Activated naive CD4-positive, alpha-beta T cell treated with anti-CD3 and anti-CD28 coated beads for 36 hours (primary cell): Measurements from ENCODE around the gene CADM4. TPM values are rescaled to one million over a fixed set of nuclear protein-coding genes. Genes with fewer than 3 reads are reported as not detected.
A peak's percentile ranks its signal among the peaks of the same experiment; 100 is the strongest.
"Not testable (repeated sequence)": the region's sequence is repeated elsewhere in the genome, so short reads cannot be mapped to it uniquely, and the experiment has no call there.

Experiments
- CTCF ChIA-PET: fragments of 350-600 bp; sonication (Branson Sonifier 250); formaldehyde crosslinking; loops from one replicate; lab custom pipeline; 2021; ENCODE audit warnings: antibody characterized with exemption; lab: Charles Lee
- DNase-seq: peaks from one replicate; pipeline ENCODE4 v3.0.0-alpha.2; 2020
- H3K27ac Mint-ChIP-seq: one replicate; pipeline ENCODE4 v1.8.0; 2021; ENCODE audit warnings: mild to moderate bottlenecking, mixed read lengths
- H3K27me3 Mint-ChIP-seq: one replicate; pipeline ENCODE4 v1.8.0; 2021; ENCODE audit warnings: low read depth, mixed read lengths
- H3K36me3 Mint-ChIP-seq: one replicate; pipeline ENCODE4 v1.8.0; 2021; ENCODE audit warnings: low read depth, mixed read lengths
- H3K4me1 Mint-ChIP-seq: one replicate; pipeline ENCODE4 v1.8.0; 2021; ENCODE audit warnings: low read depth, mixed read lengths
- H3K4me3 Mint-ChIP-seq: one replicate; pipeline ENCODE4 v1.8.0; 2021; ENCODE audit warnings: mild to moderate bottlenecking, moderate library complexity, mixed read lengths
- H3K9me3 Mint-ChIP-seq: one replicate; pipeline ENCODE4 v1.8.0; 2021; ENCODE audit warnings: mixed read lengths
- intact Hi-C: fragments of 100-400 bp; cut with micrococcal nuclease; formaldehyde crosslinking; loops from one replicate; pipeline ENCODE4 v1.15.1; 2023
- total RNA-seq, 2 experiments: library from RNA; stranded (reverse); gene quantifications; one replicate each; pipeline ENCODE4 v1.2.3, GENCODE V29; 2021

The CADM4 gene, protein sequence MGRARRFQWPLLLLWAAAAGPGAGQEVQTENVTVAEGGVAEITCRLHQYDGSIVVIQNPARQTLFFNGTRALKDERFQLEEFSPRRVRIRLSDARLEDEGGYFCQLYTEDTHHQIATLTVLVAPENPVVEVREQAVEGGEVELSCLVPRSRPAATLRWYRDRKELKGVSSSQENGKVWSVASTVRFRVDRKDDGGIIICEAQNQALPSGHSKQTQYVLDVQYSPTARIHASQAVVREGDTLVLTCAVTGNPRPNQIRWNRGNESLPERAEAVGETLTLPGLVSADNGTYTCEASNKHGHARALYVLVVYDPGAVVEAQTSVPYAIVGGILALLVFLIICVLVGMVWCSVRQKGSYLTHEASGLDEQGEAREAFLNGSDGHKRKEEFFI
- under 1 TPM; 0.64 to 0.67 TPM for total RNA-seq

GRCh38 chr19:43639519-43640423, at the start of gene CADM4:
TSS of gene CADM4 (minus strand) at chr19:43639850. CDS start at chr19:43639790, 60 bp downstream.
- DNase-seq, result peak; percentile 49
- Mint-ChIP-seq H3K27me3 (peaks cover 20% of the 10 kb centered on the region), H3K36me3 (no peaks in the 10 kb centered on the region), H3K4me3 (peak within 1 kb of the TSS; percentile 72), H3K4me1 (peaks cover 13% of the 10 kb centered on the region), H3K9me3 (no peaks in the 10 kb centered on the region), H3K27ac (no peak within 1 kb of the TSS)
- intact Hi-C loops, result loop anchor here (2.0 kb wide), 1 partner anchor 29 kb away; no protein-coding TSS in a partner anchor
- CTCF ChIA-PET, result no interaction called here

DNA sequence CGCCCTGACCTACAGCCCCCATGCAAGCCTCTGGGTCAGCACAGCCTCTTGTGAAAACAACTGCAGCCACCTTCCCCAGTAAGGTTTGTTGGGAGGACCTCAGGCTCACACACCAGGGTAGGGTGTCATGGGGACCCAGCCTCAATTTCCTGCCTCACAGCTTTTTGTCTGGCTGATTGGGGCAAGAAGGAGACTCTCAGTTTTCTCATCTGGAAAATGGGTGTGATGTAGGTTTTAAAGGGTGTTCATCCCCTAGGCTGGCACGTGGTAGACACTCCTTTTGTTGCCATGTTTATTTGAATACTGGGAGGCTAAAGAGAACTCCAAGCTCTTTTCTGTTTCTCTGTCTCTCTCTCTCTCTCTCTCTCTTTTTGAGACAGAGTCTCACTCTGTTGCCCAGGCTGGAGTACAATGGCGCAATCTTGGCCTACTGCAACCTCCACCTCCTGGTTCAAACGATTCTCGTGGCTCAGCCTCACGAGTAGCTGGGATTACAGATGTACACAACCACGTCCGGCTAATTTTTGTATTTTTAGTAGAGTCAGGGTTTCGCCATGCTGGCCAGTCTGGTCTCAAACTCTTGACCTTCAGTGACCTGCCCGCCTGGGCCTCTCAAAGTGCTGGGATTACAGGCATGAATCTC, 48.5 kb upstream of the CADM4 start:
- Mint-ChIP-seq H3K9me3 (peaks cover 12% of the 10 kb centered on the region), H3K36me3 (no peaks in the 10 kb centered on the region), H3K27me3 (no peaks in the 10 kb centered on the region), H3K4me3 (no peak overlapping the region), H3K27ac (no peak overlapping the region), H3K4me1 (no peaks in the 10 kb centered on the region)
- CTCF ChIA-PET, result interaction anchor here (0.6 kb wide), 1 partner anchor 113 kb away, joined by 3 read pairs; the partner anchor contains the start of gene XRCC1
- intact Hi-C loops, result no loop called here
- DNase-seq, result no peak

DNA sequence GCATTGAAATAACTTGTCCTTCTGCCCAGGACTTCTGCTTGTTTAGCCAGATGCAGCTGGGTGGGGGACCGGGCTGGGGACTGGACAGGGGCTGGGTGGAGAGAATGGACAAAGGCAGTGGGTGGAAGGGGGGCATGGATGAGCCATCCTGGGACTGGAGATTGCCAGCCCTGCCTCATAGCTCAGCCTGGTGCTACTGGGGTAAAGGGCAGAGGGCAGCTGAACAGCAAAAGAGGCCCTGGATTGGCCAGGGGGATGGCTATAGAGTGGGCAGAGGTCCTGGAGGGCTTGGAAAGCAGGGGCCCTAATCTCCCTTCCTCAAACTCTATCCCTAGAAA, 48.0 kb upstream of the CADM4 start:
- H3K4me1 Mint-ChIP-seq, result no peaks in the 10 kb centered on the region
- peaks cover 12% of the 10 kb centered on the region for H3K9me3 Mint-ChIP-seq
- H3K27ac Mint-ChIP-seq, result no peak overlapping the region
- no peaks in the 10 kb centered on the region for H3K27me3 Mint-ChIP-seq
- CTCF ChIA-PET, result no interaction called here
- H3K4me3 Mint-ChIP-seq, result no peak overlapping the region
- intact Hi-C loops, result no loop called here
- DNase-seq, result no peak
- no peaks in the 10 kb centered on the region for H3K36me3 Mint-ChIP-seq

DNA sequence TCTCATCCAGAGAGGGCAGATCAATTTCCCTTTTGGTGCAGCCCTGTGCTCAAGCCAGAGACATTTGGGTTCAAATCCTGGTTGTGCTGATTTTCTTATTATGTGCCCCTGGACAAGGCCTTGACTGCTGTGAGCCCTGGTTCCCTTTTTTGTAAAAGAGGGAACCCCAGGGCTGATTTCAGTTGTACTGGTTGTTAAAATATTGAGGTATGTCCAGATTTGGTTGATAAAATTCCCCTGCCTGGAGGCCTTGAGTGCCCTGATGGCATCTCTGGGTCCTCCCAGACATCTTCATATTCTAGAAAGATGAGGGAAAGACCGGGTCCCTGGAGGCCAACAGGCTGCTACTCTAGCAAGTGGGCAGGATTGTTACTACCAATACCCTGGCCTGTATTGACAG, 44.7 kb upstream of the CADM4 start:
- CTCF ChIA-PET, result interaction anchor here (0.6 kb wide), 1 partner anchor 1268 kb away, joined by 5 read pairs; no protein-coding TSS in a partner anchor
- no peak for DNase-seq
- H3K36me3 Mint-ChIP-seq, result no peaks in the 10 kb centered on the region
- H3K27ac Mint-ChIP-seq, result no peak overlapping the region
- H3K4me3 Mint-ChIP-seq, result no peak overlapping the region
- H3K27me3 Mint-ChIP-seq, result no peaks in the 10 kb centered on the region
- H3K4me1 Mint-ChIP-seq, result no peaks in the 10 kb centered on the region
- intact Hi-C loops, result no loop called here
- H3K9me3 Mint-ChIP-seq, result no peaks in the 10 kb centered on the region

- H3K27ac Mint-ChIP-seq, result no peak overlapping the region
- H3K4me1 Mint-ChIP-seq, result no peaks in the 10 kb centered on the region
- no peaks in the 10 kb centered on the region for H3K36me3 Mint-ChIP-seq
- intact Hi-C loops, result no loop called here
- no peak for DNase-seq
- H3K9me3 Mint-ChIP-seq, result no peaks in the 10 kb centered on the region
- no peak overlapping the region for H3K4me3 Mint-ChIP-seq
- CTCF ChIA-PET, result no interaction called here
- H3K27me3 Mint-ChIP-seq, result no peaks in the 10 kb centered on the region
These were observed 44.3 kb upstream of the CADM4 start for GRCh38 chr19:43683905-43684304.

- DNase-seq, result no peak
- Mint-ChIP-seq H3K4me3 (no peak overlapping the region), H3K9me3 (no peaks in the 10 kb centered on the region), H3K27ac (no peak overlapping the region), H3K27me3 (no peaks in the 10 kb centered on the region), H3K36me3 (no peaks in the 10 kb centered on the region), H3K4me1 (no peaks in the 10 kb centered on the region)
- CTCF ChIA-PET, result no interaction called here
- intact Hi-C loops, result no loop called here
These were observed 43.4 kb upstream of the CADM4 start for GRCh38 chr19:43682824-43683661.

GRCh38 chr19:43682269-43682668, 42.6 kb upstream of the CADM4 start:
- intact Hi-C loops, H3K4me3 Mint-ChIP-seq, H3K27me3 Mint-ChIP-seq, CTCF ChIA-PET, H3K9me3 Mint-ChIP-seq, H3K36me3 Mint-ChIP-seq, H3K4me1 Mint-ChIP-seq, H3K27ac Mint-ChIP-seq, DNase-seq: not testable (repeated sequence)

DNA sequence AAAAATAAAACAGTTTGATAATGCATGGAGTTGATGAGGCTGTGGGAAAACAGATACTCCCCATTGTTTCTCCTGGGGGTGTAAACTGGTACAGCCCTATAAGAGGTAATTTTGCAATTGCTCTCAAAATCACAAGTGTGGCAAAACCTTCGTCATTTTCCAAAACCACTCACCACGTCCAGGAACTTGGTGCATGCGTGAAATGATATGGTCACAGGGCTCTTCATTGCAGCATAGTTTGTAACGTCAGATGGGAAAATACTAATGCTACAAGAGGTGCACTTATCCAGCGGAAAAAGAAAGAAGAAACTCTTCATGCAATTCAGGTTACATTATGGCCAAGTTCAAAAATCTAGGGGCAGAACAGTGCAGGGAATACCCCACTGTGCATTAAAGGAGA, 42.2 kb upstream of the CADM4 start:
- no peak overlapping the region for H3K27ac Mint-ChIP-seq
- H3K4me3 Mint-ChIP-seq, result no peak overlapping the region
- no peak for DNase-seq
- CTCF ChIA-PET, result no interaction called here
- no peaks in the 10 kb centered on the region for H3K9me3 Mint-ChIP-seq
- H3K4me1 Mint-ChIP-seq, result no peaks in the 10 kb centered on the region
- intact Hi-C loops, result no loop called here
- no peaks in the 10 kb centered on the region for H3K27me3 Mint-ChIP-seq
- no peaks in the 10 kb centered on the region for H3K36me3 Mint-ChIP-seq

- CTCF ChIA-PET, result interaction anchor here (1.0 to 1.2 kb wide), 2 partner anchors 10 to 28 kb away, joined by 4 read pairs; no protein-coding TSS in a partner anchor
- H3K36me3 Mint-ChIP-seq, result no peaks in the 10 kb centered on the region
- H3K9me3 Mint-ChIP-seq, result no peaks in the 10 kb centered on the region
- peaks cover 14% of the 10 kb centered on the region for H3K4me1 Mint-ChIP-seq
- H3K27ac Mint-ChIP-seq, result no peak overlapping the region
- no peak overlapping the region for H3K4me3 Mint-ChIP-seq
- intact Hi-C loops, result no loop called here
- no peak for DNase-seq
- H3K27me3 Mint-ChIP-seq, result no peaks in the 10 kb centered on the region
These were observed 39.0 kb upstream of the CADM4 start for GRCh38 chr19:43678512-43679261.

DNA sequence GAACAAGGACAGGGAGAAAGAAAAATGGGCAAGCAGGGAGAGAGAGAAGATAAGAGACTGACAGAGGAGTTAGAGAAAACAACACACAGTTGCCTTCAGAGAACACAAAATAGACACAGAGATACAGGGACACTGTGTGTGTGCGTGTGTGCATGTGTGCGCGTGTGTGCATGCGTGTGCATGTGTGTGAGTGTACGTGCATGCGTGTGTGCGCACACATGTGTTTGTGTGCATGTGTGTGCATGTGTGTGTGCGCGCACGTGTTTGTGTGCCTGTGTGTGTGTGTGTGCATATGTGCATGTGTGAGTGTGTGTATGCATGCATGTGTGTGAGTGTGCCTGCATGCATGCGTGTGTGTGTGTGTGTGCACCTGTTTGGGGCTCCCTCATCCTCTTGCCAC, 36.3 kb upstream of the CADM4 start:
- intact Hi-C loops, result loop anchor here (1.0 kb wide), 1 partner anchor 25 kb away; no protein-coding TSS in a partner anchor
- Mint-ChIP-seq H3K36me3 (no peaks in the 10 kb centered on the region), H3K4me1 (peaks cover 14% of the 10 kb centered on the region), H3K4me3 (peak overlapping the region; percentile 27), H3K27me3 (no peaks in the 10 kb centered on the region), H3K9me3 (no peaks in the 10 kb centered on the region), H3K27ac (peak overlapping the region; percentile 59)
- CTCF ChIA-PET, result no interaction called here
- no peak for DNase-seq

- Mint-ChIP-seq H3K27ac (peak overlapping the region; percentile 59), H3K27me3 (no peaks in the 10 kb centered on the region), H3K4me3 (peak overlapping the region; percentile 27), H3K36me3 (no peaks in the 10 kb centered on the region), H3K9me3 (no peaks in the 10 kb centered on the region), H3K4me1 (peaks cover 16% of the 10 kb centered on the region)
- DNase-seq, result peak; percentile 33
- intact Hi-C loops, result loop anchor here (1.0 kb wide), 1 partner anchor 26 kb away; no protein-coding TSS in a partner anchor
- CTCF ChIA-PET, result no interaction called here
These were observed 35.7 kb upstream of the CADM4 start for GRCh38 chr19:43675269-43675879.
